GM12865 (cell line): ENCODE measurements around the gene TPPP.

Experiments
- DNase-seq: peaks from one replicate; pipeline ENCODE4 v3.0.0; 2010; ENCODE audit warnings: low read depth
- H3K4me3 ChIP-seq: 2 replicates; pipeline ENCODE4 v1.5.1; 2011; ENCODE audit warnings: mild to moderate bottlenecking, low read depth, low read length, control low read depth
- TF ChIP-seq, protein P1 (sequence below): IDR thresholded peaks from 2 replicates; pipeline ENCODE4 v1.5.1; 2011; ENCODE audit warnings: low read length, control low read depth, low read depth, inconsistent platforms; ENCODE audit not compliant: insufficient read depth; ENCODE audit errors: missing control alignments

The TPPP gene

DNA sequence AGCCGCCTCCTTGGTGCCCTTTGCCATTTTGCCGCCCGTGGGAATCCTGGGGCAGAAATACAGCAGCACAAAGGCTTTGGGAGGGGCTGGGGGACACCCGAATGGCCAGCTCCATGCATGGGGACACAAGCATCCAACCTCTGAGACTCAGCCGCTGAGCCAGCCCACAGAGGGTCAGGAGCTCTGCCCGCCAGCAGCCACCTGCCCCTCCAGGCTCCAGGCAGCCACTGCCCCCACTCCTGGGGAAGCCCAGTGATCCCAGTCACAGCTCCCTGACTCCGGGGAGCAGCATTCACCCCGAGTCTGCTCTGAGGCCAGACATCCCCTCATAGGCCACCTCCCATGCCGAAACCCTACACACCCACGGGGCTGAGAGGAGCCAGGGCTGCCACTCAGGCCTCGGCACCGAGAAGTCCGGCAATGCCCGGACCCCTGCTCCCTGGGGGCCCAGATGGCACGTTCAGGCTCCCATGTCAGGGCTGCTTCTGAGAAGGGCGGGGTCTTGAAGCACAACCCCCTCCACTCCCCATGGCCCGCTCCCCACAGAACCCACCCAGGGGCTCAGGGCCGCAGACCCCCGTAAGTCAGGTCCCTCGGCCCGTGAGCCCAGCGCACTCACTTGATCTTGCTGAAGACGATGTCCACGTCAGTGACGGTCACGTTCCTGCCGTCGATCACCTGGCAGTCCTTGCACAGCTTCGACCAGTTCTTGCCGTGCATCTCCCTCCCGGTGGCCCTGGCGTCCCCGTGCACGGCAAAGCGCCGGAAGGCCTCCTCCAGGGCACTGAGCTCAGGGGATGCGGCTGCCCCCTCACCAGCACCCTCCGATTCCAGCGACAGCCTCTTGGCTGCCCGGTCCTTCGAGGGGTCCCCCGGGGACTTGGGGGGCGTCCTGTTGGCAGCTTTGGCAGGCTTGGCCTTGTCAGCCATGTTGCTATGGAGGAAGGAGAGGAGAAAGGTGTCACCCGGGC is 15.7 kb downstream of the TPPP start:
- no peak for DNase-seq
- TF ChIP-seq, protein P1, sequence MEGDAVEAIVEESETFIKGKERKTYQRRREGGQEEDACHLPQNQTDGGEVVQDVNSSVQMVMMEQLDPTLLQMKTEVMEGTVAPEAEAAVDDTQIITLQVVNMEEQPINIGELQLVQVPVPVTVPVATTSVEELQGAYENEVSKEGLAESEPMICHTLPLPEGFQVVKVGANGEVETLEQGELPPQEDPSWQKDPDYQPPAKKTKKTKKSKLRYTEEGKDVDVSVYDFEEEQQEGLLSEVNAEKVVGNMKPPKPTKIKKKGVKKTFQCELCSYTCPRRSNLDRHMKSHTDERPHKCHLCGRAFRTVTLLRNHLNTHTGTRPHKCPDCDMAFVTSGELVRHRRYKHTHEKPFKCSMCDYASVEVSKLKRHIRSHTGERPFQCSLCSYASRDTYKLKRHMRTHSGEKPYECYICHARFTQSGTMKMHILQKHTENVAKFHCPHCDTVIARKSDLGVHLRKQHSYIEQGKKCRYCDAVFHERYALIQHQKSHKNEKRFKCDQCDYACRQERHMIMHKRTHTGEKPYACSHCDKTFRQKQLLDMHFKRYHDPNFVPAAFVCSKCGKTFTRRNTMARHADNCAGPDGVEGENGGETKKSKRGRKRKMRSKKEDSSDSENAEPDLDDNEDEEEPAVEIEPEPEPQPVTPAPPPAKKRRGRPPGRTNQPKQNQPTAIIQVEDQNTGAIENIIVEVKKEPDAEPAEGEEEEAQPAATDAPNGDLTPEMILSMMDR, result no peak
- H3K4me3 ChIP-seq, result no peak overlapping the region

DNA sequence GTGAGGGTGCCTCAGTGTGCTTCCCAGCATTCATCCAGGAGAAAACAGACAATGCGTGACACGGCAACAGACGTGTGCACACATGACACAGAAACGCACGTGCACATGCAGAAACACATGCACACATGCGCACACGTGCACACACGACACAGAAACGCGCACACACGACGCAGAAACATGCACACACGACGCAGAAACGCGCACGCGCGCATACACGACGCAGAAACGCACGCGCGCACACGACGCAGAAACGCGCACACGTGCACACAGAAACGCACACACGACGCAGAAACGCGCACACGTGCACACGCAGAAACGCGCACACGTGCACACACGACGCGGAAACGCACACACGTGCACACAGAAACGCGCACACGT is 16.5 kb downstream of the TPPP start:
- no peak for DNase-seq
- TF ChIP-seq, protein P1, result no peak
- no peak overlapping the region for H3K4me3 ChIP-seq

DNA sequence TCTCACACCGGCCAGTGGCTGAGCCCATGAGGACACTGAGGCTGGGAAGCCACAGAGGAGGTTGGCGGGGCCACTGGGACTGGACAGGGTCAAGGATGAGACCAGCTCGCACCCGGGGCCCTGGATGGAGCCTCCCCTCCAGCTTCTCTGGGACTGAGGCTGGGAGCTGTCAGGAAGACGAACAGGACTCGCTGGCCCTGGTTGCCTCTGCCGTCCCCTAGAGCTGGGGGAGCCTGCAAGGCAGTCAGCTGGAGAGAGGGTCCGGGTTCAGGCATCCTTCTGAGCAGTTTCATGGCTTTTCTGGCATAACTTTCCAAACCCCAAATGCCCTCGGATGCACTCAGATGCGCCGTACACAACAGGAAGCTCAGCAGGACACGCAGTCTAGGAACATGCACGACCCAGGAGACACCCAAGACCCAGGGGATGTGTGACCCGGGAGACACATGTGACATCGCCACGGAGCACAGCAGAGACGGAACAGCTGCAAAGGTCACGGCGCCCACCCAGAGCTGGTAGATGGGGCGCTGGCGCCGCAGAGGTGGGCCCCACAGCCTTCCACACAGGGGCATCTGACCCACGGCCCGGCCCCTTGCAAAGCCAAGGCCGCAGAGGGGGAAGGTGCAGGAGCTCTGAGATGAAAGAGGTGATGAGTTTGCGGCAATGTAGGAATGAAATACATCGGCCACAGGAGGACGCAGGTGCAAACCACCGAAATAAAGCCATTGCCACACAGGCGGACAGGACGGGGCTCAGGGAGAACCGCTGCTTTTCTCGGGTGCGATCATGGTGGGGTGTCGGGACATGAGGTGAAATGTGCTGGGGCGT is 17.1 kb downstream of the TPPP start:
- DNase-seq, result no peak
- TF ChIP-seq, protein P1, result no peak
- H3K4me3 ChIP-seq, result no peak overlapping the region

DNA sequence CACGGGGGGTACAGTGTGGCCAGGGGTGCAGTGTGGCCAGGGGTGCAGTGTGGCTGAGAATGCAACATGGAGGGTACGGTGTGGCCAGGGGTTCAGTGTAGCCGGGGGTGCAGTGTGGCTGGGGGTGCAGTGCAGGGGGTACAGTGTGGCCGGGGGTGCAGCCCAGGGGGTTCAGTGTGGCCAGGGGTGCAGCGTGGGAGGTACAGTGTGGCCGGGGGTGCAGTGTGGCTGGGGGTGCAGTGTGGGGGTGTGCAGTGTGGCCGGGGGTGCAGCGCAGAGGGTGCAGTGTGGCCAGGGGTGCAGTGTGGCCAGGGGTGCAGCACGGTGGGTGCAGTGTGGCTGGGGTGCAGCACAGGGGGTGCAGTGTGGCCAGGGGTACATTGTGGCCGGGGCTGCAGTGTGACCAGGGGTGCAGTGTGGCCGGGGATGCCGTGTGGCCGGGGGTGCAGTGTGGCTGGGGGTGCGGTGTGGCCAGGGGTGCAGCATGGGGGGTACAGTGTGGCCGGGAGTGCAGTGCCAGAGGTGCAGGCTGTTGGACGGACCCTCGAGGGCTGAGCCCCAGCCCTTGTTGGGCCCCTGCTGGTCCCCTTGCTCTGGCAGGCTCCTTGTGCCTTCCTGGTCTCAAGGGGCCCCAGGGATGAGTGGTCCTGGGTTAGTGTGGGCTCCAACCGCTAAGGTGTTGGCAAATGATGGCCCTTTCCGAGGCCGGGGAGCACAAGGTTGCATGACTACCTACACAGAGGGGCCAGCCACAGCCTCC is 17.9 kb downstream of the TPPP start:
- H3K4me3 ChIP-seq, result no peak overlapping the region
- DNase-seq, result no peak
- TF ChIP-seq, protein P1, result no peak

DNA sequence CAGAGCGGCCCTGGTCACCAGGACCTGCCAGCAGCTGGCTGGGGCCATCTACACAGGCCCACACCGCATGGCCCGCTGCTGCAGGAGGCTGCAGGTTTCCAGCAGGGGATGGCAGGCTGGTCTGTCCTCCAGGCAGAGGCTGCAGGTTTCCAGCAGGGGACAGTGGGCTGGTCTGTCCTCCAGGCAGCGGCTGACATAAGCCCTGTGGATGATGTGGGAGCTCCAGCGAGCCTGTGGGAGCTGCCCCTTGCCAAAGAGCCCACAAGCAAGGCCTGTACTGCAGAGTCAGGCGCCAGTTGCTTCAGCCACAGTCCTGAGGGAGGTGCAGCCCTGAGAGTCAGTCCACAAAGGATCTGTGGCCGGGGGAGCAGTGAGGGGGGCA is 18.5 kb downstream of the TPPP start:
- TF ChIP-seq, protein P1, result no peak
- H3K4me3 ChIP-seq, result no peak overlapping the region
- DNase-seq, result no peak

DNA sequence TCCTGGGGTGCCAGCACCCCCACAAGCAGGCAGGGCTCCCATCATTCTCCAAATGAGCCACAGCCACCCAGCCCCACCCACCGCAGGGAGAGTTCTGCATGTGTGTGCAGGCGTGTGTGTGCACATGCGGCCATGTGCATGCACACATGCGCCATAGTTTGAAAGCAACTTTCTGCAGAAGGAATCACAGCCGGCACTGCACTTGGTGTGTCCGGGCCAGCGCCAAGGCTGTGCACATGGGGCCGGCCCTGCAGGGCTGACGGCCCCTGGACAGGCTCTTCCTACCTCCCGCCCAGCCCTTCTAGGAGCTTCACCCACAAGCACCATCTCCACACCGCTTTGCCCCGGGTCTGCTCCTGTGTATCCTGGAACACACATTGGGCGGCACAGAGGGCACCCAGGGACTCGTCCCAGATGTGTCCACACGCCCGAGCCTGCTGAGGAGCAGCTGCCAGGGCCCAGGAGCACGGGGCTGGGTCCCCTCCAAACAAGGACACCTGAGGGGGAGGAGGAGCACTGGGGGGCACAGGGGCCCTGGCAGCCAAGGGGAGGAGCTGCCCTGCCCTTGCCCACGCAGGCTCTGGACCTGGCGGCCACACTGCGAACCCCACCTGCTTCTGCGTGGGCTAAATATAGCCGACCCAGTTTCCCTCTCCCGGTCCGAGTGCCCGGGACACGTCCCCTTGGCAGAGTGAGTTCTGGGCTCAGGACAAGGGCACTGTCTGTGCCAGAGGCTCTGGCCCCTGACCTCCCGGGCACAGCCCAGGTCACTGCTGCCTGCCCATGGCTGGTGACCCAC is 19.1 kb downstream of the TPPP start:
- no peak for DNase-seq
- TF ChIP-seq, protein P1, result no peak
- H3K4me3 ChIP-seq, result no peak overlapping the region
